ENCODE measurements around the gene DPP6.
"Not testable (repeated sequence)": the region's sequence is repeated elsewhere in the genome, so short reads cannot be mapped to it uniquely, and the experiment has no call there.

Gene DPP6

GRCh38 chr7:154151306-154151705, 99.1 kb downstream of the DPP6 start:
- DNase-seq: not testable (repeated sequence)

GRCh38 chr7:154155928-154156327, 103.7 kb downstream of the DPP6 start:
- not testable (repeated sequence) for DNase-seq

GRCh38 chr7:154162921-154163320, 110.7 kb downstream of the DPP6 start:
- not testable (repeated sequence) for DNase-seq

GRCh38 chr7:154163642-154164041, 111.4 kb downstream of the DPP6 start:
- DNase-seq: not testable (repeated sequence)

- DNase-seq: no peak
Measured at GRCh38 chr7:154167051-154167450, 114.9 kb downstream of the DPP6 start.

GRCh38 chr7:154167807-154168206, 115.6 kb downstream of the DPP6 start:
- no peak for DNase-seq

- DNase-seq: no peak
Measured at GRCh38 chr7:154171422-154171821, 119.2 kb downstream of the DPP6 start.

- no peak for DNase-seq
Measured at GRCh38 chr7:154172236-154172635, 120.0 kb downstream of the DPP6 start.

GRCh38 chr7:154177584-154177983, 125.4 kb downstream of the DPP6 start:
- no peak for DNase-seq

GRCh38 chr7:154178895-154179294, 126.7 kb downstream of the DPP6 start:
- DNase-seq: no peak

- no peak for DNase-seq
Measured at GRCh38 chr7:154183482-154183881, 131.3 kb downstream of the DPP6 start.

- DNase-seq: no peak
Measured at GRCh38 chr7:154183946-154184345, 131.7 kb downstream of the DPP6 start.

- no peak for DNase-seq
Measured at GRCh38 chr7:154186811-154187210, 134.6 kb downstream of the DPP6 start.

- no peak for DNase-seq
Measured at GRCh38 chr7:154188330-154188729, 136.1 kb downstream of the DPP6 start.

GRCh38 chr7:154195266-154195665, 143.1 kb downstream of the DPP6 start:
- no peak for DNase-seq

GRCh38 chr7:154198481-154198880, 146.3 kb downstream of the DPP6 start:
- DNase-seq: no peak

GRCh38 chr7:154200241-154200640, 148.0 kb downstream of the DPP6 start:
- DNase-seq: no peak

GRCh38 chr7:154202002-154202401, 149.8 kb downstream of the DPP6 start:
- no peak for DNase-seq

- no peak for DNase-seq
Measured at GRCh38 chr7:154204046-154204445, 151.8 kb downstream of the DPP6 start.

- no peak for DNase-seq
Measured at GRCh38 chr7:154212861-154213260, 160.7 kb downstream of the DPP6 start.

- DNase-seq: no peak
Measured at GRCh38 chr7:154217688-154218340, 165.6 kb downstream of the DPP6 start.

- DNase-seq: no peak
Measured at GRCh38 chr7:154231732-154232131, 179.5 kb downstream of the DPP6 start.

GRCh38 chr7:154232700-154233099, 180.5 kb downstream of the DPP6 start:
- no peak for DNase-seq

GRCh38 chr7:154241988-154242387, 189.8 kb downstream of the DPP6 start:
- no peak for DNase-seq

- no peak for DNase-seq
Measured at GRCh38 chr7:154242709-154243108, 190.5 kb downstream of the DPP6 start.

Data from inflammatory macrophage treated with lipopolysaccharide for 4 hours (primary cell).